ENCODE measurements around the gene ADK.

ADK gene

DNA sequence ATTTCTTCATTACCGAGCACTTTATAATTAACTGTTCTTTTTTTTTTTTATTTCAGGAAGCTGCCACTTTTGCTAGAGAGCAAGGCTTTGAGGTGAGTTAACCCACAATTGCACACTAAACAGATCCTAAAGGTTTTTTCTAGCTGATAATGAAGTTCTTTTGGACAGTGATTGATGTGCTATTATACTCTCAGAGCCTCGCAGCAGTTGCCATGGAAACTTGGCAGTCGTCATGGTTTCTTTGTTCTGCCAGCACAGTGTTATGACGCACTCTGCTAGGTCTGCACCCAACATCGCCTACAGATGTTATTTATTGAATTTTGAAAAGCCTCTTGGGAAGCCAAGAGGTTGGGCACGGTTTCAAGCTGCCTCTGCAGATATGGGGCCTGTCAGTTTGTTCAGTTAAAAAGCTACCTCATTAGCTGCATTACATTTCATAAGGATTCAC lies 438.2 kb downstream of the ADK start:
- H3K4me3 ChIP-seq (ENCODE audit: low read length in 2 of 2): no peak overlapping the region
- H3K36me3 ChIP-seq (ENCODE audit: control insufficient read depth in 2 of 2, insufficient read depth in 2 of 2, low read length in 2 of 2): no peaks in the 10 kb centered on the region
- no peak overlapping the region for H3K27ac ChIP-seq (ENCODE audit: low read depth in 2 of 2, low read length in 2 of 2)
- H3K4me1 ChIP-seq (ENCODE audit: control insufficient read depth in 2 of 2, insufficient read depth in 2 of 2, low read length in 2 of 2): peaks cover 0 to 6% of the 10 kb centered on the region in 2 donors
- no peak overlapping the region for H3K9ac ChIP-seq (ENCODE audit: low read depth in 1 of 2, low read length in 2 of 2)
- H3K27me3 ChIP-seq (ENCODE audit: control insufficient read depth in 2 of 2, insufficient read depth in 2 of 2, low read length in 2 of 2): no peaks in the 10 kb centered on the region
- no peaks in the 10 kb centered on the region for H3K9me3 ChIP-seq (ENCODE audit: control insufficient read depth in 2 of 2, low read length in 2 of 2)

DNA sequence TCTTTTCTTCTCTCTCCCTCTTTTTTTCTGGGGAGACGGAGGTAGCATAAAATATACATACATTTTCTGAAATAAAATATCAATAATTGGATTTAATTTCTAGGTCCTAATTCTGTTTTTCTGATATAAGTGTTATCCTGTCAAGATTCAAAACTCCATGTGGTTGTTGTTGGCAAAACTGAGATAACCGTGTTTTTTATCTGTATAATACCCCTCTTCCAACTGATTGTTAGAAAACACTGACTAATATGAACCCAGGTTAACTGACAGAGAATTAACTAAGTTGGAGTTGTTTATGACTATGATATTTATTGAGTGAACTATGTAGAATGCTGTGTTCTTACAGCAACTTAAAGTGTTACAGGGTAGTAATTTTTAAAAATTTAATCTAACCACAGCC lies 438.8 kb downstream of the ADK start:
- Histone ChIP-seq H3K4me1 (ENCODE audit: control insufficient read depth in 2 of 2, insufficient read depth in 2 of 2, low read length in 2 of 2) (peaks cover 0 to 6% of the 10 kb centered on the region in 2 donors), H3K4me3 (ENCODE audit: low read length in 2 of 2) (no peak overlapping the region), H3K9me3 (ENCODE audit: control insufficient read depth in 2 of 2, low read length in 2 of 2) (no peaks in the 10 kb centered on the region), H3K27ac (ENCODE audit: low read depth in 2 of 2, low read length in 2 of 2) (no peak overlapping the region), H3K36me3 (ENCODE audit: control insufficient read depth in 2 of 2, insufficient read depth in 2 of 2, low read length in 2 of 2) (no peaks in the 10 kb centered on the region), H3K9ac (ENCODE audit: low read depth in 1 of 2, low read length in 2 of 2) (no peak overlapping the region), H3K27me3 (ENCODE audit: control insufficient read depth in 2 of 2, insufficient read depth in 2 of 2, low read length in 2 of 2) (no peaks in the 10 kb centered on the region)

GRCh38 chr10:74593470-74593869 lies 442.4 kb downstream of the ADK start:
- no peak overlapping the region for H3K9ac ChIP-seq (ENCODE audit: low read depth in 1 of 2, low read length in 2 of 2)
- no peak overlapping the region for H3K4me3 ChIP-seq (ENCODE audit: low read length in 2 of 2)
- H3K27me3 ChIP-seq (ENCODE audit: control insufficient read depth in 2 of 2, insufficient read depth in 2 of 2, low read length in 2 of 2): no peaks in the 10 kb centered on the region
- peak overlapping the region in 1 of 2 donors; percentile 57 for H3K27ac ChIP-seq (ENCODE audit: low read depth in 2 of 2, low read length in 2 of 2)
- no peaks in the 10 kb centered on the region for H3K36me3 ChIP-seq (ENCODE audit: control insufficient read depth in 2 of 2, insufficient read depth in 2 of 2, low read length in 2 of 2)
- no peaks in the 10 kb centered on the region for H3K9me3 ChIP-seq (ENCODE audit: control insufficient read depth in 2 of 2, low read length in 2 of 2)
- peaks cover 0 to 4% of the 10 kb centered on the region in 2 donors for H3K4me1 ChIP-seq (ENCODE audit: control insufficient read depth in 2 of 2, insufficient read depth in 2 of 2, low read length in 2 of 2)

DNA sequence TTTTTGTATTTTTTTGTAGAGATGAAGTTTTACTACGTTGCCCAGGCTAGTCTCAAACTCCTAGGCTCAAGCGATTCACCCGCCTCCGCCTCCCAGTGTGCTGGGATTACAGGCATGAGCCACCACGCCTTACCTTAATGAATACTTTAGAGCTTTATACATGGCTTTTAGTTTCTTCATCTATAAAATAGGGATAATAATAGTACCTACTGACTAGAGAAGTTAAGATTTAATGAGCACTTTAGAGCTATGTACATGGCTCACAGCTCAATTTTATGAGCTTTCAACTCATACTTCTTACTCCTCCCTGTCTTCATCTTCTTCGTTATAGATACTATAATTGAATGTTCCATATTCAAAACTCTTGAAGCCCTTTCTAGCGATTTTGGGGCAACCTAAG lies 445.7 kb downstream of the ADK start:
- Histone ChIP-seq H3K9ac (ENCODE audit: low read depth in 1 of 2, low read length in 2 of 2) (no peak overlapping the region), H3K4me3 (ENCODE audit: low read length in 2 of 2) (no peak overlapping the region), H3K27ac (ENCODE audit: low read depth in 2 of 2, low read length in 2 of 2) (no peak overlapping the region), H3K4me1 (ENCODE audit: control insufficient read depth in 2 of 2, insufficient read depth in 2 of 2, low read length in 2 of 2) (no peaks in the 10 kb centered on the region), H3K36me3 (ENCODE audit: control insufficient read depth in 2 of 2, insufficient read depth in 2 of 2, low read length in 2 of 2) (no peaks in the 10 kb centered on the region), H3K27me3 (ENCODE audit: control insufficient read depth in 2 of 2, insufficient read depth in 2 of 2, low read length in 2 of 2) (no peaks in the 10 kb centered on the region), H3K9me3 (ENCODE audit: control insufficient read depth in 2 of 2, low read length in 2 of 2) (no peaks in the 10 kb centered on the region)

DNA sequence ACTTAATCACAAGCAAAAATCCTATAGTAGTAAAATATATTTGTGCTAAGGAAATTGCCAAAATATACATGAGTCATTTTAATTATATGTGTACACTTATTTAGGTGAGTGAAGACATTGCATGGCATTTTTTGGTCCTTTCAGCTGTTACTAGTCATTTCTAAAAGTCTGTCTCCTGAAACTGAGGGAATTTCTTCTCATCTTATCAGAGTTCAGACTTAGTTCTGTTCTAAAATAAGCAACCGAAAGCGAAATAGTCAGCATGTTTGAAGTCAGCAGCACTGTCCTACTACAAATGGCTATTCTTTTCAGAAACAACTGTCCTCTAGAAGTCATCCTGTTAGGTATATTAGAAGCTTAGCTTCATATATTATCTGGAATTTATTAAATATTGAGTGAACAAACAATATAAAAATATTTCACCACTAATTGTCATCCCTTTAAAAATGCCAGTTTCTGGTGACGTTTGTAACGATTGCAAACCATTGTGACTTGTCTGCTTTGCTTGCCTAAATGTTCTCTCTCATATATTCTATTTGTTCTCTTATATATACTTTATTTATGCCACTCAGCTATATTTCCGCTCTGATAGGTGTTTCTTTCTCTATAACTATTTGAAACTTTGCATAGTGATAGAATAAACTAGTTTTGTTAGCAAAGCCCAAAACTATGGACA lies 448.0 kb downstream of the ADK start:
- H3K4me3 ChIP-seq (ENCODE audit: low read length in 2 of 2): no peak overlapping the region
- no peak overlapping the region for H3K9ac ChIP-seq (ENCODE audit: low read depth in 1 of 2, low read length in 2 of 2)
- H3K27me3 ChIP-seq (ENCODE audit: control insufficient read depth in 2 of 2, insufficient read depth in 2 of 2, low read length in 2 of 2): no peaks in the 10 kb centered on the region
- no peaks in the 10 kb centered on the region for H3K36me3 ChIP-seq (ENCODE audit: control insufficient read depth in 2 of 2, insufficient read depth in 2 of 2, low read length in 2 of 2)
- no peaks in the 10 kb centered on the region for H3K4me1 ChIP-seq (ENCODE audit: control insufficient read depth in 2 of 2, insufficient read depth in 2 of 2, low read length in 2 of 2)
- H3K27ac ChIP-seq (ENCODE audit: low read depth in 2 of 2, low read length in 2 of 2): no peak overlapping the region
- no peaks in the 10 kb centered on the region for H3K9me3 ChIP-seq (ENCODE audit: control insufficient read depth in 2 of 2, low read length in 2 of 2)

DNA sequence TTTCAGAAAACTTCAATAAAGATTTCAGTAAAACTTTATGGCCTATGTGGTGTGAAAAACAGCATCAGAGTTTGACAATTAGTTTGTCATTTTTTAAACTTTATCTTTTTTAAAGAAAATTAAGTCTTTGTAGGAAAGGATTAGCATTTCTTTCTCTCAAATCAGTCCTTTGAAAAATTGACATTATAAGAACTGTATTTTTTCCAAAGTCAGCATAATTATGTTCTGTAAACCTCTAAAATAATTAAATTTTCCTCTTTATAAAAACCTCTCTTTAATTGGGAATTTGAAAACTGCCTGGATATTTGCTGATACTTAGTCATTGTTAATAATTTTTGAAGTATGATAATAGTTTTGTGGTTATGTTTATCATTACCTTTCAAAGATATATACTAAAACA lies 448.7 kb downstream of the ADK start:
- no peak overlapping the region for H3K4me3 ChIP-seq (ENCODE audit: low read length in 2 of 2)
- H3K27ac ChIP-seq (ENCODE audit: low read depth in 2 of 2, low read length in 2 of 2): no peak overlapping the region
- H3K9ac ChIP-seq (ENCODE audit: low read depth in 1 of 2, low read length in 2 of 2): no peak overlapping the region
- H3K27me3 ChIP-seq (ENCODE audit: control insufficient read depth in 2 of 2, insufficient read depth in 2 of 2, low read length in 2 of 2): no peaks in the 10 kb centered on the region
- H3K9me3 ChIP-seq (ENCODE audit: control insufficient read depth in 2 of 2, low read length in 2 of 2): no peaks in the 10 kb centered on the region
- H3K4me1 ChIP-seq (ENCODE audit: control insufficient read depth in 2 of 2, insufficient read depth in 2 of 2, low read length in 2 of 2): no peaks in the 10 kb centered on the region
- no peaks in the 10 kb centered on the region for H3K36me3 ChIP-seq (ENCODE audit: control insufficient read depth in 2 of 2, insufficient read depth in 2 of 2, low read length in 2 of 2)

DNA sequence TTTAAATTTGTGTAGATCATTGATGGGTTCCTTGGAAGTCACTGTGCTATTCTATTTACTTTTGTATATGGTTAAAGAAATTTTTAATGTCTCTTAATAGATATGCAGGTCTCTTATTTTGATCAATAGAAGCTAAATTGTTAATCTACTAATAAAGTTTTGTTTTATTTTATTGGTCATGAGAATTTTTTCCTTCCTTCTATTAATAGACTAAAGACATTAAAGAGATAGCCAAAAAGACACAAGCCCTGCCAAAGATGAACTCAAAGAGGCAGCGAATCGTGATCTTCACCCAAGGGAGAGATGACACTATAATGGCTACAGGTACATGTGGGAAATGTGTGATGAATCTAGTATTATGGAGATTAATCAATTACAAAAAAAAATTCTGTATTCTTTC lies 449.1 kb downstream of the ADK start:
- H3K9ac ChIP-seq (ENCODE audit: low read depth in 1 of 2, low read length in 2 of 2): no peak overlapping the region

GRCh38 chr10:74602576-74602975 lies 451.6 kb downstream of the ADK start:
- H3K4me3 ChIP-seq (ENCODE audit: low read length in 2 of 2): no peak overlapping the region
- H3K27me3 ChIP-seq (ENCODE audit: control insufficient read depth in 2 of 2, insufficient read depth in 2 of 2, low read length in 2 of 2): no peaks in the 10 kb centered on the region
- no peak overlapping the region for H3K27ac ChIP-seq (ENCODE audit: low read depth in 2 of 2, low read length in 2 of 2)
- no peak overlapping the region for H3K9ac ChIP-seq (ENCODE audit: low read depth in 1 of 2, low read length in 2 of 2)
- H3K9me3 ChIP-seq (ENCODE audit: control insufficient read depth in 2 of 2, low read length in 2 of 2): no peaks in the 10 kb centered on the region
- H3K36me3 ChIP-seq (ENCODE audit: control insufficient read depth in 2 of 2, insufficient read depth in 2 of 2, low read length in 2 of 2): no peaks in the 10 kb centered on the region
- no peaks in the 10 kb centered on the region for H3K4me1 ChIP-seq (ENCODE audit: control insufficient read depth in 2 of 2, insufficient read depth in 2 of 2, low read length in 2 of 2)

More for the DNA sequence above, 449.1 kb downstream of the ADK start:
- Histone ChIP-seq H3K4me3 (ENCODE audit: low read length in 2 of 2) (no peak overlapping the region), H3K4me1 (ENCODE audit: control insufficient read depth in 2 of 2, insufficient read depth in 2 of 2, low read length in 2 of 2) (no peaks in the 10 kb centered on the region), H3K27ac (ENCODE audit: low read depth in 2 of 2, low read length in 2 of 2) (no peak overlapping the region), H3K9me3 (ENCODE audit: control insufficient read depth in 2 of 2, low read length in 2 of 2) (no peaks in the 10 kb centered on the region), H3K27me3 (ENCODE audit: control insufficient read depth in 2 of 2, insufficient read depth in 2 of 2, low read length in 2 of 2) (no peaks in the 10 kb centered on the region), H3K36me3 (ENCODE audit: control insufficient read depth in 2 of 2, insufficient read depth in 2 of 2, low read length in 2 of 2) (no peaks in the 10 kb centered on the region)

GRCh38 chr10:74610299-74610698 lies 459.3 kb downstream of the ADK start:
- H3K9me3 ChIP-seq (ENCODE audit: control insufficient read depth in 2 of 2, low read length in 2 of 2): no peaks in the 10 kb centered on the region
- no peak overlapping the region for H3K9ac ChIP-seq (ENCODE audit: low read depth in 1 of 2, low read length in 2 of 2)
- H3K4me3 ChIP-seq (ENCODE audit: low read length in 2 of 2): no peak overlapping the region
- no peak overlapping the region for H3K27ac ChIP-seq (ENCODE audit: low read depth in 2 of 2, low read length in 2 of 2)
- H3K4me1 ChIP-seq (ENCODE audit: control insufficient read depth in 2 of 2, insufficient read depth in 2 of 2, low read length in 2 of 2): no peaks in the 10 kb centered on the region
- no peaks in the 10 kb centered on the region for H3K36me3 ChIP-seq (ENCODE audit: control insufficient read depth in 2 of 2, insufficient read depth in 2 of 2, low read length in 2 of 2)
- H3K27me3 ChIP-seq (ENCODE audit: control insufficient read depth in 2 of 2, insufficient read depth in 2 of 2, low read length in 2 of 2): no peaks in the 10 kb centered on the region

DNA sequence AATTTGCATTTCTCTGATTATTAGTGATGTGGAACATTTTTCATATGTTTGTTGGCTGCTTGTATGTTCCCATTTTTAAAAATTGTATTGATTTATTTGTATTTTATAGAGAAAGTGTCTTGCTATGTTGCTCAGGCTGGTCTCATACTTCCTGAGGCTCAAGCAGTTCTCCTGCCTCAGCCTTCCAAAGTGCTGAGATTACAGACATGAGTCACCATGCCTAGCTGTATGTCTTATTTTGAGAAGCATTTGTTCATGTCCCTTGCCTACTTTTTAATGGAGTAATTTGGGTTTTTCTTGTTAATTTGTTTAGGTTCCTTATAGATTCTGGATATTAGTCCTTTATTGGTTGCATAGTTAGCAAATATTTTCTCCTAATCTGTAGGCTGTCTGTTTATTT lies 461.2 kb downstream of the ADK start:
- Histone ChIP-seq H3K9me3 (ENCODE audit: control insufficient read depth in 2 of 2, low read length in 2 of 2) (no peaks in the 10 kb centered on the region), H3K36me3 (ENCODE audit: control insufficient read depth in 2 of 2, insufficient read depth in 2 of 2, low read length in 2 of 2) (no peaks in the 10 kb centered on the region), H3K4me1 (ENCODE audit: control insufficient read depth in 2 of 2, insufficient read depth in 2 of 2, low read length in 2 of 2) (no peaks in the 10 kb centered on the region), H3K27ac (ENCODE audit: low read depth in 2 of 2, low read length in 2 of 2) (no peak overlapping the region), H3K9ac (ENCODE audit: low read depth in 1 of 2, low read length in 2 of 2) (no peak overlapping the region), H3K27me3 (ENCODE audit: control insufficient read depth in 2 of 2, insufficient read depth in 2 of 2, low read length in 2 of 2) (no peaks in the 10 kb centered on the region), H3K4me3 (ENCODE audit: low read length in 2 of 2) (no peak overlapping the region)

DNA sequence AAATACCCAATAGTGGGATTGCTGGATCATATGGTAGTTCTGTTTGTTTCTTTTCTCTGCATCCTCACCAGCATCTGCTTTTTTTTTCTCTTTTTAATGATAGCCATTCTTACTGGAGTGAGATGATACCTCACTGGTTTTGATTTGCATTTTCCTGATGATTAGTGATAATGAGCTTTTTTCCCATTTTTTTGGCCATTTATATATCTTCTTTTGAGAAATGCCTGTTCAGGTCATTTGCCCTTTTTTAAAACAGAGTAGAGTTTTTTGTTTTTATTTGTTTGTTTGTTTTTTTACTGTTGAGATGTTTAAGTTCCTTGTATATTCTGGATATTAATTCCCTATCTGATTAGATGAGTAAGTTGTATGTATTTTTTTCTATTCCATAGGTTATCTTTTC lies 469.6 kb downstream of the ADK start:
- no peaks in the 10 kb centered on the region for H3K4me1 ChIP-seq (ENCODE audit: control insufficient read depth in 2 of 2, insufficient read depth in 2 of 2, low read length in 2 of 2)
- H3K9me3 ChIP-seq (ENCODE audit: control insufficient read depth in 2 of 2, low read length in 2 of 2): no peaks in the 10 kb centered on the region
- no peaks in the 10 kb centered on the region for H3K36me3 ChIP-seq (ENCODE audit: control insufficient read depth in 2 of 2, insufficient read depth in 2 of 2, low read length in 2 of 2)
- no peak overlapping the region for H3K4me3 ChIP-seq (ENCODE audit: low read length in 2 of 2)
- no peaks in the 10 kb centered on the region for H3K27me3 ChIP-seq (ENCODE audit: control insufficient read depth in 2 of 2, insufficient read depth in 2 of 2, low read length in 2 of 2)
- no peak overlapping the region for H3K9ac ChIP-seq (ENCODE audit: low read depth in 1 of 2, low read length in 2 of 2)
- H3K27ac ChIP-seq (ENCODE audit: low read depth in 2 of 2, low read length in 2 of 2): no peak overlapping the region

All from mucosa of rectum (tissue), 2 donors.